Gastrocnemius medialis (tissue), 4 donors: ENCODE measurements around the gene TMEM74B.

ENCODE experiments used
- POLR2A ChIP-seq, 2 donors: fragments of 450-650 bp; IDR thresholded peaks; one replicate each; pipeline ENCODE4 v1.6.1; 2017; ENCODE audit warnings: antibody characterized with exemption in 2 of 2, mild to moderate bottlenecking in 2 of 2, moderate library complexity in 2 of 2
- TF ChIP-seq, protein P1 (sequence below), 5 experiments: fragments of 450-650 bp in 3 of 5; fragments of 200-600 bp in 2 of 5; sonication (generic) in 2 of 5; IDR thresholded peaks in 4 of 5; conservative IDR thresholded peaks in 1 of 5; 1 replicate in 4 of 5; 2 replicates in 1 of 5; pipeline ENCODE4 v1.5.1; 2016 to 2019; ENCODE audit warnings: antibody characterized with exemption in 5 of 5, mild to moderate bottlenecking in 3 of 5, moderate library complexity in 3 of 5

- TF ChIP-seq, protein P1, sequence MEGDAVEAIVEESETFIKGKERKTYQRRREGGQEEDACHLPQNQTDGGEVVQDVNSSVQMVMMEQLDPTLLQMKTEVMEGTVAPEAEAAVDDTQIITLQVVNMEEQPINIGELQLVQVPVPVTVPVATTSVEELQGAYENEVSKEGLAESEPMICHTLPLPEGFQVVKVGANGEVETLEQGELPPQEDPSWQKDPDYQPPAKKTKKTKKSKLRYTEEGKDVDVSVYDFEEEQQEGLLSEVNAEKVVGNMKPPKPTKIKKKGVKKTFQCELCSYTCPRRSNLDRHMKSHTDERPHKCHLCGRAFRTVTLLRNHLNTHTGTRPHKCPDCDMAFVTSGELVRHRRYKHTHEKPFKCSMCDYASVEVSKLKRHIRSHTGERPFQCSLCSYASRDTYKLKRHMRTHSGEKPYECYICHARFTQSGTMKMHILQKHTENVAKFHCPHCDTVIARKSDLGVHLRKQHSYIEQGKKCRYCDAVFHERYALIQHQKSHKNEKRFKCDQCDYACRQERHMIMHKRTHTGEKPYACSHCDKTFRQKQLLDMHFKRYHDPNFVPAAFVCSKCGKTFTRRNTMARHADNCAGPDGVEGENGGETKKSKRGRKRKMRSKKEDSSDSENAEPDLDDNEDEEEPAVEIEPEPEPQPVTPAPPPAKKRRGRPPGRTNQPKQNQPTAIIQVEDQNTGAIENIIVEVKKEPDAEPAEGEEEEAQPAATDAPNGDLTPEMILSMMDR (IDR thresholded peaks at IDR 0.05 in 4 of 5, conservative IDR thresholded peaks at IDR 0.05 in 1 of 5), result no peak
- TF ChIP-seq POLR2A (IDR thresholded peaks at IDR 0.05), result no peak
Observed at GRCh38 chr20:1189827-1190226, 5.0 kb upstream of the TMEM74B start.
